Hindlimb muscle (tissue), 1 donor: ENCODE results near the gene VPS41. TPM values are rescaled to one million over a fixed set of nuclear protein-coding genes. Genes with fewer than 3 reads are reported as not detected.
A peak's percentile ranks its signal among the peaks of the same experiment; 100 is the strongest.

Source experiments
- DNase-seq: peaks from one replicate; pipeline ENCODE4 v3.0.0-alpha.2; 2013
- polyA plus RNA-seq: library from polyadenylated mRNA; unstranded; fragments of 120-200 nt; gene quantifications from one replicate; pipeline ENCODE4 v1.2.1, GENCODE V29; 2013; ENCODE audit not compliant: insufficient read length

Gene VPS41
- polyA plus RNA-seq, 1 donor, result 34.8 TPM

DNA sequence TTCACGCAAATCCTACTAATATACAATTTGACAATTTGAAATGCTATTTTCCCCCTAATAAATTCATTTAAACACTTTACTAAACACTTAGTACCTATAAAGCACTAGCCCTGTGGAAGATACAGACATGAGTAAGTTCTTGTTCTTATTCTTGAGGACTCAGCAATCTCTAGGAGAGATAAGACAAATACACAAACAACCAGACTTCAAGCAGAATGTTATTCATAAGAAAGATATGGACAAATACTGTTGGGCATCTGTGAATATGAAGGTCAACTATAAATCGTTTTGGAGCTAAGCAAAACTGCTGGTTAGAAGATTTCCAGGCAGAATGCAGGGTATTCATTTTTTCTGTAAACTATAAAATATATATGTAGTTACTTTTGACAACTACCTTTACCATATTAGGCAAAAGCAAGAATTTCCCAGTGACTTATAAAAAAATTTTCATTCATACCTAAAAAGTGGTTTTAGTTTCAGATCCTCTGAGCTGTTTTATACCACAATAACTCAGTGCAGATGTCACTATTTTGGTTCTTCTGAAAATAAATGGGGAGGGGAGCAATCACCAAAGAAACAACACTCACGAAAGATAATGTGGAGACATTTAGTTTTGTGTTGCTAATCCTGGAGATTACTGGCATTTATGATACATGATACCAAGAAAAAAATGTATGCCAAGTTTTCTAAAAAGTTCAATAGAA is 3.8 kb downstream of the VPS41 start:
- DNase-seq, result no peak

DNA sequence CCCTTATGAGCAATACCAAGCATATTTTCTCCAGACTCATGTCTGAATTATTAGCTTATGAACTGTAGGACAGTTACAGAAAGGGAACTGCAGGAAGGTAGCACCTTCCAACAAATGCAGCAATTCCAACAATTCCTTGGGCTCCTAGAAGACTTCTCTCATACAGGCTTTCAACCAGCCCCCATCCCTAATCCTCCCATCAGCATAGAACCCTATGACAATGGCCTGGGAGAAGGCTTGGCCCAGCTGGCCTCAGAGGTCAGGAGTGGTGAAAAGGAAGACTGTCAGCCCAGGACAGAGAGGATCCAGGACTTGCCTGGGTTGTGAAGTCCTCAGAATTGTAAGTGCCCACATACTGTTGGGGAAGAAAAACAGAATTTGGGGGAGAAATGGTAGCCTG is 5.9 kb downstream of the VPS41 start:
- DNase-seq, result no peak

DNA sequence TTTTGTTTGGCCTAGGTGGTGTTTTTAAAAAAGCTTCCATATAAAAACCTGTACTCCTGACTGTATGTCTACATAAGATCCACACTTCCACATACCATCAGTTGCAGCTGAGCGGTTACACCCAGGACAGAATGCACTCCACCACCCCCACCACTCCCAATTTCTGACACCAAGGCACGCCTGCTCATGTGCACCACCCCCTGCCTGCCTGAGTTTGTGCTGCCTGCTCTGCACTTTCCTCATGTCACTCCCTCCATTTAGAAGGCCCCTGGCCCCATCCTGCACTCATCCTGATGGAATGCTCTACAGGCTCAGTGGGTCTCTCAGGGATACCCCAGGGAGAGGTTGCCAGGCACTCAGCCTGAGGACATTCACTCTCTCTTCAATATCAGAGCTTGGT is 6.5 kb downstream of the VPS41 start:
- DNase-seq, result no peak

DNA sequence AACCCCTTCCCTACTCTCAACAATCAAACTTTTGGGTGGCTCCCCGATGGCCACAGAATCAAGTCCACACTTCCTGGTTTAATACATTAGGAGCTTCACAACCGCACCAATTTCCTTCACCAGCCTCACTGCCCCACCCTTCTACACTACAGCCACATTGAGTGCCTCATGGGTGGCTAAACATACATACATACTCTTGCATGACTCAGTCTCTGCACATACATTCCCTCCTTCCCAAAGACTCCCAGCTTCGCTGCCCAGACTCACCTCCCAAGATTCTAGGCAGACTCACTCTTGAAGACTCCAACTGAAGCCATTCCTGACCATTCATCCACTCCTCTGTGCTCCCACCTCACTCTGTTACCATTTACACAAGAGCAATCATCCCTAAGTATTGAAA is 15.9 kb downstream of the VPS41 start:
- DNase-seq, result no peak

DNA sequence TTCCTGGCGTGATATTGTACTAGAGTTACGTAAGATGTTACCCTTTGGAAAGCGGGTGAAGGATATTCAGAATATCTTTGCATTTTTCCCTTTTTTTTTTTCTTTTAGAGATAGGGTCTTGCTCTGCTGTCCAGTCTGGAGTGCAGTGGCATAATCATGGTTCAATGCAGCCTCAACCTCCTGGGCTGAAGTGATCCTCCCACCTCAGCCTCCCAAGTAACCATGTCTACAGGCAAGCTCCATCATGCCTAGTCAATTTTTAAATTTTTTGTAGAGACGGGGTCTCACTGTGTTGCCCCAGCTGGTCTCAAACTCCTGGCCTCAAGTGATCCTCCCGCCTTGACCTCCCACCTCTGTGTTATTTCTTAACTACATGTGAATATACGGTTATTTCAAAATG is 18.4 kb downstream of the VPS41 start:
- DNase-seq, result no peak

DNA sequence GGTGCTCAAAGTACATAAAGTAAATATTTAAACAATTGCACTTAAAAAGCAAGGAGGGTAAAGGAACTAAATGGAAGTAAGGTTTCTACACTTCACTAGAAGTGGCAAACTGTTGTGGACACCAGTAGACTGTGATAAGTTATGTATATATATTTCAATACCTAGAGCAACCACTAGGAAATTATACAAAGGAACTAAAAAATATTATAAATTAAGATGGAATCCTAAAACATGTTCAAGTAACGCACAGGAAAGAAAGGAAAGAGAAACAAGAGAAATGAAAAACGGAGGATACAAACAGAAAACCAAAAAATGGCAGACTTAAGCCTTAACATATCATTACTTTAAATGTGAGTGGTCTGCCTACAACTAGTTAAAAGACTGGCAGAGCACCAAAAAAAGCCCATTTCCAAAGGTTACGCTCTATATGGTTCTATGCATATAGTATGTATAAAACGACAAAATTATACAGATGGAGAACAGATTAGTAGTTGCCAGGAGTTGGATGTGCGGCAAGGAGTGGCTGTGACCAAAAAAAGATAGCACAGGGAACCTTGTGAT is 19.0 kb downstream of the VPS41 start:
- no peak for DNase-seq

DNA sequence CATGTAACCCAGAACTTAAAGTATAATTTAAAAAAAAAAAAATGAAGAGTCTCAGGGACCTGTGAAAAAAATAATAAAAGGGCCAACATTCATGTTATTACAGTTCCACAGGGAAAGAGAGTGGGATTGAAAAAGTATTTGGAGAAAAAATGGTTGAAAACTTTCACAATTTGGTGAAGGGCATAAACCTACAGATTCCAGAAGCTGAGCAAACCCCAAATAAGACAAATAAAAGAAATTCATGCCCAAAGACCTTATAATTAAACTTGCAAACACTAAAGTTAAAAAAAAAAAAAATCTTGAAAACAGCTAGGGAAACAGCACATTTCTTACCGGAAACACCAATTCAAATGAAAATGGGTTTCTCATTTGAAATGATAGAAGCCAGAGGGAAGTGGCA is 19.9 kb downstream of the VPS41 start:
- no peak for DNase-seq

DNA sequence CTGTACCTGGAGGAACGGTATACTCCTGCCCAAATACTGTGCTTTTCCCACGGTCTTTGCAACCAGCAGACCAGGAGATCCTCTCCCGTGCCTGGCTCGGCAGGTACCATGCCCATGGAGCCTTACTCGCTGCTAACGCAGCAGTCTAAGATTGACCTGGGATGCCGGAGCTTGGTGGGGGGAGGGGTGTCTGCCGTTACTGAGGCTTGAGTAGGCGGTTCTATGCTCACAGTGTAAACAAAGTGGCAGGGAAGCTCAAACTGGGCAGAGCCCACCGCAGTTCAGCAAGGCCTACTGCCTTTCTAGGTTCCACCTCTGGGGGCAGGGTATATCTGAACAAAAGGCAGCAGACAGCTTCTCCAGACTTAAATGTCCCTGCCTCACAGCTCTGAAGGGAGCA is 22.7 kb downstream of the VPS41 start:
- DNase-seq, result no peak

DNA sequence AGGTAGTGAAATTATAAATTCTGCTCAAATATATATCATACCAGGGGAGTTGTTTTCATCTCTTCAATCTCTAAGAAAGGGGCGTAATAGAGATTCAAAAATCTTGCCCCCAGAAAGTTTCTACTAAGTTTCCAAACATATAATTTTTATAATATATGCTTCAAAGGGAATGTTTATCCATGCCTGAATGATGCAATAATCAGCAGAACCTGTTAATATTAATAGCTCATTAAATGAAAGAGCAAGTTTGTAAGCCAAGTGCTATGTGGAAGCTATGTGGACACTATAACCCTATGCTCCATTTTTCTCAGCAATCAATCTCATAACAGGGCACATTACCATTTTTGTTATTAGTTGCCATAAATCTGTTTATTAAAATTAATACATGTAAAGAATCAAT is 25.3 kb downstream of the VPS41 start:
- no peak for DNase-seq

DNA sequence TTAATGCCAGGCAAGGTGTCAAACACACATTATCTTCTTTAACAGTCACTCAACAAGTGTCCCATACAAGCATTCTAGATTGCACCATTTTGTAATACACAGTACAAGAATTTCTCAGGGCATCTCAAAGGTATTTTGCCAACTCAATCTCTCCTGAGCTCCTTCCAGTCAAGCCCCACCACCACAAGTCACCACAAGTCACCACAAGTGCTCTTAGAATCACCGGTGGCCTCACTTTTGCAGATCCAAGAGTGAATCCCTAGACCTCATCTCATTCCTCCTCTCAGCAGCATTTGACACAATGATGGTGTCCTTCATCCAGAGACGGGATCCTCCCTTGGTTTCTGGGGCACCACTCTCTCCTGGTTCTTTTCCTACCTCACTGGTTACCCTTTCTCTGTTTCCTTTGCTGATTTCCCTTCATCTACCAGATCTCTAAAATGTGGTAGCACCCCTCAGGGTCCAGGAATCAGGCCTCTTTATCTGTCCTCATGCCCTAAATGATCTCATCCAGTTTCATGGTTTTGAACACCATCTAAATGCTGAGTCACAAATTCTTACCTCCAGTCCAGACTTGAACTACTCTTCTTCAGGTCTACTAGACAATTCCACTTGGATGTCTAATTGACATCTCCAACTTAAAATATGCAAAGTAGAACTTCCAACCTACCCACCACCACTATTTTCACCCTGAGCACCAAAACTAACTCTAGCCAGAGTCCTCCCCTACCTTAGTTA is 26.9 kb downstream of the VPS41 start:
- no peak for DNase-seq

DNA sequence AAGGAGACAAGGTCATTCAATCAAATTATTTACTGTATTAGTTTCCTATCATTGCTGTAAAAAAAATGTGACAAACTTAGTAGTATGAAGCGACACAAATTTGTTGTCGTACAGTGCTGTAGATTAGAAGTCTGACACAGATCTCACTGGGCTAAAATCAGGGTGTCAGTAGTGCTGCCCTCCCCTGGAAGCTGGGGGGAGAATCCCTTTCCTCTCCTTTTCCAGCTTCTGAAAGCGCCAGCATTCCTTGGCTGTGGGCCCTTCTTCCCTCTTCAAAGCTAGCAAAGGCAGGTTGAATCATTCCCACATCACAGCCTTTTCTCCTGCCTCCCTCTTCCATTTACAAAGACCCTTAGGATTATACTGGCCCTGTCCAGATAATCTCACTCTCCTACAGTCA is 28.0 kb downstream of the VPS41 start:
- DNase-seq, result no peak

DNA sequence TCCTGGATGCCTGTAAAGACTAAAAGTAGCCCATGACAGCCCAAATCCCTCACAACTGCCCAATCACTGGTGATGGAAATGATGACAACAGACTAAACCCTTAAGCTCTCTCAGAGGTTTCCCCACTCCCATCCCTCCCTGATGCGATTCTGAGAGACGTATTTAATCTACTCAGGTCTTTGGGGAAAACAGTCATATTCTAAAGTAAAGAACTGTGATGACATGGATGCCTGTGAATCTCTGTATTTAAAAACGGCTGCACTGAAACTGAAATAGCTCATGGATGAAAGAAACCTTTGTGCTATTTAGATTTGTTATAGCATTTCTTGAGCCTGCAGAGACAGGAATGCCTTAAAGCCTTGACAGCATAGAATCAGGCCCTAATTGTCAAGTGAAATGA is 28.5 kb downstream of the VPS41 start:
- DNase-seq, result peak; percentile 3

DNA sequence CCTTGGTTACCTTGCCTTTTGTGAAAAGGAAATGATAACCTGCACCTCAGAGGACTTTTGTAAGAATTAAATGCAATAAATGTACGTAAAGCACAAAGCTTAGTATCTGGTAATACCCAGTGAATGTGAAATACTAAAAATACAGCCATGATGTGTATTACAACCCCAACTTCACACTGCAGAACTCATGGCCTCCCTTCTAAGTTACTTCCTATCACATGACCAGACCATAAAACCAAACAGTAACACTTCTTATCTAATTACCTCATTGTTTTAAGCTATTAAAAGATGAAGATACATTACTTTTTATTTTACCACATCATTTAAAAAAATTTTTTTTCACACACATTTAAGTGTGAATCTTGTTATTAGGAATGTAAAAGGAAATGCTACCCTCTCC is 29.0 kb downstream of the VPS41 start:
- no peak for DNase-seq

DNA sequence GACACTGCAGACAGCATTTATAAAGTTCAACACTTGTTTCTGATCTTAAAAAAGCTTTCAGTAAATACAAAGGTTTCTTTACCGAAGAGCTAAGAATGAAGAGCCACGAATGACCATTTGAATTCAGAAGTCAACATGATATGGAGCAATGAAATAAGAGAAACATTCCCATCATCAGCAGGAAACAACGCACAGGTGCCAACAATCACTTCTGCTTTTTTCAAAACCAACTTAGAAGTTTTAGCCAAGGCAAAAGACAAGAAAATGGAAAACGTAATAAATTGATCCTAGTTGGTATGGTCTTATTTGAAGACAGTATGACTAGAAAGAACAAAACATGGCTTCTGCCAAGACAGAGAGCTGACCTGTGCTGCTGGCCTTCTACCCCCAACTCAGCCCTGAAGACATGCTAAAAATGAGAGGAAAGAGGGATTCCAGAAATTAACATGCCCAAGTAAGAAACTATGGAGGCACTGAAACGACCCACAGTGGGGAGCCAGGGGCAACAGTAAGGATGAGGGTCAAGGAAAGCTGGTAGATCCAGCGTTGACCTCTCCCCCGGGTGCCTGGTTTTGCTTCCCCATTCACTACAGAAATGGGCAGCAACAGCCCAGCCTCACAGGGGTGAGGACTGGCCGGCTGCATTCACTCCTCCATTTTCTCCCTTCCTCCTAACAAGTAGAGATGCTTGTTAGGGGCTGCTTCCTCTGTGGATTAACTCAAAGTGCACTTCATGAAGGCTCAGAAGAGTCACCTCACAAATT is 30.1 kb downstream of the VPS41 start:
- no peak for DNase-seq

DNA sequence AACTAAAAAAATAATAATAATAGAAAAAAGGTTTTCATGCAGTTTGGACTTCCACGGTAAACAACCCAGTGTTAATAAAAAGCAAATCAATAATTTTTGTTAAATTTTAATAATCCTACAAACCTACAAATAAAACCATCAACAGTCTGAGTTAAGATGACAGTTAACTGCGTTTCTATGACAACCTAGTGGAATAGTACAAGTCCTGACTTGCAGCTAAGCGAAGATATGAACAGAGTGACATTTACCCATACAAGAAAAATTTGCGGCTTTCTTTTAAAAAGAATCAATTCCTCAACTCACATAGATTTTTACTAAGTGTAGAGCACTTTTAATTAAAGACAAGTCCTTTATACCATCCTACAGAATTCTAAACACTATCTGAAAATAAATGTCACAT is 35.6 kb downstream of the VPS41 start:
- DNase-seq, result no peak

DNA sequence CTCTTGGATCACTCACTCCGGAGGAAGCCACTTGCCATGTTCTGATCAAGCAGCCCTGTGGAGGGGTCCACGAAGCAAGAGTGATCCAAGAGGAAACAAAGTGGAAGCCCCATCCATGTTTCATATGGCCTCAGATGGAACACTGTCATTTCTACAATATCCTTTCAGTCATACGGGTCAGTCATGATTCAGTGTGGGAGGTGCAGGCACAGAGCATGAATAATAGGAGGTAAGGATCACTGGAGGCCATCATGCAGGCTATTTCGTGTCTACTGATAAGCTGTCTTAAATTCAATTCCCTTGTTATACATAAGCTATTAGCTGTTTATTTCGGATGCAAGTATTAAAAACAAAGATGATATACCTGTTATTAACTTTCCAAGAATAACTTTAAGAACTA is 36.8 kb downstream of the VPS41 start:
- DNase-seq, result no peak

DNA sequence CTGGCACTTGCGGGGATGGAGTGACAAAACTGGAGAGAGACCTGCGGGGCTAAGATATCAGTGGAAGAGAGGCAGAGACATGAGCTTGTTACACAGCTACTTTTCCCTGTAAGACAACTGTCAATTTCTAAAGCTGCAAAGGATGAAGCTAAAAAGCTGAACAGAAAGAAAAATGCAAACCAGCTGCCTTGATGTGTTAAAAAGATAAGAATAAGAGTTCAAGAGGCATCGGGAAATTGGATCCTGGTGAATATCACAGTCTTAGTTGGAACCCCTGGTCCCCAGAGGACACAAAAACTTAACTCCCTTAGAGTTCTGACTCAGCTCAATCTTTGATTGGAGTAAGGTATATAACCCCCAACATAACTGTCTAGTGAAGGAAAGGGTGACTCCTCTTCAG is 38.8 kb downstream of the VPS41 start:
- no peak for DNase-seq

DNA sequence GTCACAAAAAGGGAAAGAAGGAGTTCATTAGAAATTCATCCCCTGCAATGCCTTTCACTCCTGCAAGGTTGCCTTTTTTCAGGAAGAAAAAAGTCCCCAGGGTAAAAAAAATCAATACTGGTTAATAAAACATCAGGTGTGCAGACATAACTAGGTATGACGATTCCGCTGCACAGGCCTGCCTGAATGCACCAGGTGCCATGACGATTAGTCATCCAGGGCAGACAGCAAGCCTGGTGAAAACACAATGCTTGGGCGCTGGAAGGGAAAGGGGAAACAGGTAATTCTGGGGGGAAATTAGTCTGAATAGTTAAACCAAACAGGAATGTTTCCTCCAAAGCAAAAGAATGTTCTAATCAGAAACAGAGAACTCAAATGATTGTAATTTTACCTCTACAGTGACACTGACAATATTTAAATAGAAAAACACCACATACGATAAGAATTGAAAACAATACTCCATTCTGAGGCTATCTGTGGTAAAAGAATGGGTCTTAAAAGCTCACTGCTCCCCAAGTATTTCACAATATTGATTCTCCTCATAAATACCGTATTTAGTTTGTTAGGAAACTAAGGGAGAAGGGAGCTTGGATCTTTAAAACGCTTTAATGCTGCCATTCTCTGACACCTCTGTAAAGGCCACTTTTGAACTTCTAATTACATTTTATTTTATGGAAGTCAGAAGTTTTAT is 45.2 kb downstream of the VPS41 start:
- no peak for DNase-seq

DNA sequence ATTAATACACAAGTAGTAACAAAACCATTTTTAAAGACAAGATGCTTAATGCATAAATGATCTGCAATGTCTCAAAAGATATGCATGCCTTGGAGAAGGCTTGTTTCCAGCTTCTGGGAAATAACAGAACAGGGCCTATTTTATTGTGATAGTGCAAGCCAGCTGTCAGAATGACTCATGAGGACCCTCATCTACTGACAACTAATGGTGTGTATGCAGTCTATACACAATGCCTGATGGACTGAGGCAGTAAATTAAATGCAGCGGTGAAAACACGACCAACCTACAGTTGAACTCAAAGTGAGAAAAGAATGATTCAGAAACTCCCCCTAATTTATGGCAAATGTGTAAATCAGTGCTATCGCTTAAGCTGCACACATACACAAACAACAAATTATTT is 46.3 kb downstream of the VPS41 start:
- no peak for DNase-seq

DNA sequence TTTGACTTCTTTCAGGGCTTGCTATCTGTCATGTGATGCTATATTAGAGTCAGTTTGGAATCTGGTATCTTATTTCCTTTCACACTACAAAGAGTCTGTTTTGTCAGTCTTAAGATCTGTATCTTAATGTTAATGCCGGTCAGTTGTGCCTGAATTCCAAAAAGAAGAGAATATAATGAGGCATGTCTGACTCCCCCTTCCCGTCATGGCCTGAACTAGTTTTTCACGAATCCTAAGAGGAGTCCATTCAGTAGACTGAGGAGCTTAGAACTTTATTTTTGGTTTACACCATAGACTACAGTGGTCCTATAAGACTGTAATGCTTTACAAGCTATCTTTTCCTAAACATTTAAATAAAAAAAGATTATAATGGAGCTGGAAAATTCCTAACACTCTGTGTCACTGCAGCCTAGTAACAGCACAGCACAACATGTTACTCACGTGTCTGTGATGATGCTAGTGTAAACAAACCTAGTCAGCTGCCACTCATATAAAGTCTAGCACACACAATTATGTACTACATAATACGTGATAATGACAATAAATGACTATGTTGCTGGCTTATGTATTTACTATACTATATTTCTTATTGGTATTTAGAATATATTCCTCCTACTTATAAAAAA is 50.6 kb downstream of the VPS41 start:
- no peak for DNase-seq

DNA sequence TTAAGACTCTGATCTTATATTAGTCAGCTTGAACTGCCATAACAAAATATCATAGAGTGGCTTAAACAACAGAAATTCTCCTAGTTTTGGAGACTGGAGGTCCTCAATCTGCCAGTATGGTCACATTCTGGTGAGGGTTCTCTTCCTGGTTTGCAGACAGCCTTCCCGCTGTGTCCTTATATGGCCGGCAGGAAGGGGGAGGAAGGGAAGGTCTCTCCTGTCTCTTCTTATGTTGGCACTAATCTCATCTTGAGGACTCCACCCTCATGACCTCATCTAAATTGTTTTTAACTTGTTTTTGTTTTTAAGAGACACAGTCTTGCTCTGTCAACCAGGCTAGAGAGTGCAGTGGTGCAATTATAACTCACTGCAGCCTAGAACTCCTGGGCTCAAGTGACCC is 53.1 kb downstream of the VPS41 start:
- no peak for DNase-seq

DNA sequence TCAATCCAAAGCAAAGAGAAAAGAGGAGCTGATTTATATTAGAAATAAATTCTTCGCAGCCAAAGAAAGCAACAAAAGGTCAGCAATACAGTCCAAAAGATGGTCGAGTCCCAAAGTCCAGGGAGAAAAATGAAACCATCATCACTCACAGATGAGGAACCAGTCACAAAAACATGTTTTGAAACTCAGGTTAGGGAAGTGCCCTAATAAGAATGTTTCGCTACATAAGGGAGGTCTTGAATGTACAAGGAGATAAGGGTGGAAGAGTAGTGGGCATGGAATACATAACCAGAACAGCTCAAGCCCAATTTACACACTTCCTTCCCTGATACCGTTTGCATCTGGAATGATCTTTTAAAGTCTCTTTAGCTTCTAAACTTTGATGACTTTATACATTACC is 53.6 kb downstream of the VPS41 start:
- no peak for DNase-seq
